HG02610 (cell line): ENCODE results near the gene MTMR3.
"Not testable (repeated sequence)": the region's sequence is repeated elsewhere in the genome, so short reads cannot be mapped to it uniquely, and the experiment has no call there.

Experiments
- ATAC-seq: cut with Tn5 transposase; IDR thresholded peaks from one replicate; pipeline ENCODE4 v1.9.1; 2021; ENCODE audit warnings: mild to moderate bottlenecking, moderate library complexity; ENCODE audit not compliant: unreplicated experiment

The MTMR3 gene

DNA sequence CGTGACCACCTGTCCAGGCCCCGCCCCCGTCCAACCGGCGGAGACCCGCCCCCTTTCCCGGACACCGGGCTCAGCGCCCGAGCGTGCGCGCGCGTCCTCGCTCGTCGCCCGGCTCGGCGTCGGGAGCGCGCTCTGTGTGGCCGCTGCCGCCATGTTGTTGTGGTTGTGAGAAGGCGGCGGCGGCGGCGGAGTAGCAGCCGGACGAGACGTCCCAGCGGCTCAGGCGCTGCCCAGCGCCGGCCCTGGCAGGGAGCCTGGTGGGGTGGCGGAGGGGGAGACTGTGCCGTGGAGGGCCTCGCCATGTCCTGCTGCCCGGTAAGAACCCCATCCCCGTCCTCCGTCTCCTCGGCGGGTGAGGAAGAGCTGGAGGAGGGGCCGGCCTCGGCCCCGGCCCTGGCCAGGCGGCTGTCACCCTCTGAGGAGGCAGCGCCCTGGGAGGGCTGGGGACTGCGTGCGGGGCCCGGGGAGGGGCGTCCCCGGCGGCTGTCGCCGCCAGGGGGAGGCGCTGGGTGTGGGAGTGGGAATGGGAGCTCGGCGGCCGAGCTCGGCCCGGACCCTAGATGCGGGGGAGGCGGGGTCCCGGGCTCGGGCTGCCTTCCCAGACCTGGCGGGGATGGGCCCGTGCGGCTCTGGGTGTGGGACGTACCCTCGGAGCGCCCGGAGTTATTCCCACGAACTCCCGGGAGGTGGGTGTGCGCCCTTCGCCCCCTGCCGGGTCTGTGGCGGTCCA is at the start of gene MTMR3:
Gene MTMR3, plus strand, starts transcription at position 130 of the 730 bp plus-strand sequence. CDS start 87,886 bp downstream, outside the sequence.
- ATAC-seq = peak; percentile 68

DNA sequence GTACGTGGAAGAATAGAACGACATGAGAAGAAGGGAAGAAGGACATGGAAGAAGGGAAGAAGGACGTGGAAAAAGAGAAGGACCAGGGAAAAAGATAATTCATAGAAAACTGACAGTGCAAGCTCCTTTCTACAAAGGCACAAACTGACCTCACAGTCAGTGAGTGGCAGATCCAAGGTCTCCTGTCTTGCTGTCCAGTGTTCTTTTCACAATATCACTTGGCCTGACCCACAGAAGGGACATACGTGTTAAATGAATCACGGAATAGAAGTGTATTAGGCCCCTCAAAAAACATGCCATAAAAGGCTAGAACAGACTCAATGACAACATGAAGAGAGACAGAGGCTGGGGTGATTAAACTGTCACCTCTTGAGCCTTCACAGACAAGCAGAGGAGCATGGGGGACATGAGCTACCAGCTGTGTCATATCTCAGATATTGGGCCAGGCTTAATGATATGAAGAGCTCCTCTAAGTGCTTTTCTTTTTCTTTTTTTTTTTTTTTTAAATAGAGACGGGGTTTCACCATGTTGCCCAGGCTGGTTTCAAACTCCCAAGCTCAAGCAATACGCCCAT is 49.5 kb upstream of the MTMR3 start:
- ATAC-seq = no peak

DNA sequence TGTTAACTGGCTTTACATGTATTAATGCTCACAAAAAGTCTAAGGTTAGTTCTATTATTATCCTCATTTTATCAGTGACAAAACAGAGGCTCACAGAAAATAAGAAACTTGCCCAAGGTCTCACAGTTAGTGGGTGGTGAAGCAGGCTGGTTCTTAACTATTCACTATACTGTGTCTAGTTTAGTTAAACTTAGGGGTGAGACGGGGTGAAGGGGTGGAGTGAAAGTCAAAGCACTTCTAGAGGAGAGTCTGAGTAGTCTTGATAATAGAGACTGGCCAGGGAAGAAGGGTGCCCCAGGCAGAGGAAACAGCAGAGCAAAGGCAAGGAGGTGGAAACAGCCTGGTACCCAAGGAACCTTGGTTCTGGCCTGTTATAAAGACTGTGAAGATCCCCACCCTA is 48.9 kb upstream of the MTMR3 start:
- ATAC-seq = no peak

DNA sequence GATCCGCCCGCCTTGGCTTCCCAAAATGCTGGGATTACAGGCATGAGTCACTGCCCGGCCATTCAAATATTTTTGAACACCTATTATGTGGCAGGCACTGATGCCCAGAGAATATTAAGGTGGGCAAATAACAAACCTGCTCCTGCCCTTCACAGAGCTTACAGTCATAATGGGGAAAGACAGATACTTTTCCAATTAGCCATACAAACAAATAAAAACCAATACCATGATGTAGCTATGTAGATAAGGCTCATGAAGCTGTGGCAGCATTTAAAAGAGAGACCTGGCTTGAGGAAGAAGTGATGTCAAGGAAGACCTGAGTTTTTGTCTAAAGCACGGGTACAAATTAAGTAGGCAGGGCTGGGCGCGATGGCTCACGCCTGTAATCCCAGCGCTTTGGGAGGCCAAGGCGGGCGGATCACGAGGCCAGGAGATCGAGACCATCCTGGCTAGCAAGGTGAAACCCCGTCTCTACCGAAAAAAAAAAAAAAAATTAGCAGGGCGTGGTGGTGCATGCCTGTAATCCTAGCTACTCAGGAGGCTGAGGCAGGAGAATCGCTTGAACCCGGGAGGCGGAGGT is 46.1 kb upstream of the MTMR3 start:
- not testable (repeated sequence) for ATAC-seq

DNA sequence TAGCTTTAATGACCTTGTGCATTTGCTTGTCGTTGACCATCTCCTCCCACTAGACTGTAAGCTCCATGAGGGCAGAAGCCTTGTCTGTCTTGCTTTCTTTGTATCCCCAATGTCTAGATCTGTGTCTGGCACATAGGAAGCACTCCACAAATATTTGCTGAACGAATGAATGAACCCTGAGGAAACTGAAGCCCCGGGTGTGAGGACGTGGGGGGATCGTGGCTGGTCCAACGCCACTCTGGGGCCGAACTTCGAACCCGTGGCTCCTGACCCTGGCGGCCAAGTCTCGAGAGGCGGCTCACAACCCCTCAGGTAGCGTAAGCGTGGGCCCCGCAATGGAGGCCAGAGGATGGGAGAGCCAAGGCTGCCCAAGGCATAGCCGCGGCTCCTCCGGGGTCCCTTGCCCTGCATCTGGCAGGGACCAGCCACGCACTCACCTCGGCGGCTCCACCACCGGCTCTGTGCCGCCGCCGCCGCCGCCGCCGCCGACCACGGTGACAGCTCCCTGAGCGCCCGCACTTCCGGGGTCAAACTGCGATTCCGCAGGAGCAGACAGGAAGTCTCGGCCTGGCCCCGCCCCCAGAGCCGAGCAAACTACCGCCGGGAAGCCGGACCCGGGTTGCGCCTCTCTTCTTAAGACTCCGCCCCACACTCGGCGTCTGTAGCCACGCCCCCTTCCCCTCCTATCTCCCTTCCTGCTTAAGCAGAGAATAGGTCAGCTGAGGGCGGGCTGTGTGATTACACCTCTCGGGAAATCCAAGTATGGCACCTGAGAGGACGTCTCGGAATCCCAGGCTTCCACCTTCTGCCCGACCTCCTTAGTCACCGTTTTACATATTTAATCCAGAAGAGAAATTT is 45.0 kb upstream of the MTMR3 start, which contains the start of gene ASCC2:
Gene ASCC2, minus strand, starts transcription at position 534 of the 858 bp plus-strand sequence. CDS start 5,949 bp downstream, outside the sequence.
- ATAC-seq = peak; percentile 94

DNA sequence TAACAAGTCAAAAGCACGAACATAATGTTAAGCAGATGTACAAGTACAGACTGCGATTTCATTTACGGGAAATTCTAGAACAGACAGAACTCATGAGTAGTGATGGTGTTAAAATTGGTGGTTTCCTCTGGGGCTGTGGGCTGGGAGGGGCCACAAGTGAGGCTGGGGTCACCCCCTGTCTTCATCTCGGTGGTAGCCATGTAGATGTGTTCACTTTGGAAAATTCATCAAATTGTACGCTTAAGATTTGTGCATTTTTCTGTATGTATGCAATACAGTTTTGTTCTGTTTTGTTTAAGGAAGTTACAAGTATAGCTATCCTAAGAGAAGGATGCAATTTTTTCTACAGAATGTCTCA is 44.4 kb upstream of the MTMR3 start:
- ATAC-seq = peak; percentile 8

DNA sequence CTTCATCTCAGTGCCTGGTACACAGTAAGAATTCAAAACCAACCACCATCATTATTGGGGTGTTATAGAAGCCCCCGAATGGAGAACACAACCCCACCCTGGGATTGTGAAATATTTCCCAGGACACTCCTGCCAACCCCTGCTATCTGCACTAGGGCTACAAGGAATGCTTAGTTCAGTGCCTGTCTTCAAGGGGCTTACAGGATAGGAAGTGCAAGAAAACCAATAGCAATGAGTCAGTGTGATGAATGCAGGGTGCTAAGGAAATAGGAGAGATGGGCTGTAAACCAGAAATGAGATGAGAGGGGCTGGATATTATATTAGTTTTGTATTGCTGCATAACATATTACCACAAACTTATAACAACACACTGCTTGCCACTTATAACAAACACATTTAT is 43.9 kb upstream of the MTMR3 start:
- ATAC-seq = no peak

DNA sequence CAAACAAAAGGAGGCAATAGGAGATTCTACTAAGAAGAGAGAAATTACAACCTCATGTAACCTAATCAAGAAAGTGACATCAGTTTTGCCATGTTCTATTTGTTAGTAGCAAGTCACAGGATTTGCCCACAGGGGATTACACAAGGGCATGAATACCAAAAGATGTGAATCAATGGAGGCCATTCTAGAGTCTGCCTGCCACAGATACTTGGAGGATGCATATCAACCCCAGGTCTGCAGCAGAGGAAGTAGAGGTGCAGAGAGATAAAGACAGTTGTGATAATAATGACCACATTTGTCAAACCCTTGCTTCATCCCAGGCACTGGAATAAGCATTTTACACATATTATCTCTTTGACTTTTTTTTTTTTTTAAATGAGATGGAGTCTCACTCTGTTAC is 42.5 kb upstream of the MTMR3 start:
- no peak for ATAC-seq

DNA sequence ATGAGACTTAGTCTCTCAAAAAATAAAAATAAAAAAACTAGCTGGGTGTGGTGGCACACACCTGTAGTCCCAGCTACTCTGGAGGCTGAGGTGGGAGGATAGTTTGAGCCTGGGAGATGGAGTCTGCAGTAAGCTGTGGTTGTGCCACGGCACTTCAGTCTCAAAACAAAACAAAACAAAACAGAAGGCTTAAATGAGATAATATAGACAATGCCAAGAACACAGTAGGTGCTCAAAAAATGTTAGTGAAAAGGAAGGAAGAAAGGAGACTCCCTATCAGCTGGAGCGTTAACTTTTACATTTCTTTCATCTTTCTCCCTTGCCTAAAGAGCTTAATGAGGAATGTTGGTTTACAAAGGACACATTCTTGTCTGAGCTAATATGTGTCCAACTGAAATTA is 40.8 kb upstream of the MTMR3 start:
- ATAC-seq = no peak

DNA sequence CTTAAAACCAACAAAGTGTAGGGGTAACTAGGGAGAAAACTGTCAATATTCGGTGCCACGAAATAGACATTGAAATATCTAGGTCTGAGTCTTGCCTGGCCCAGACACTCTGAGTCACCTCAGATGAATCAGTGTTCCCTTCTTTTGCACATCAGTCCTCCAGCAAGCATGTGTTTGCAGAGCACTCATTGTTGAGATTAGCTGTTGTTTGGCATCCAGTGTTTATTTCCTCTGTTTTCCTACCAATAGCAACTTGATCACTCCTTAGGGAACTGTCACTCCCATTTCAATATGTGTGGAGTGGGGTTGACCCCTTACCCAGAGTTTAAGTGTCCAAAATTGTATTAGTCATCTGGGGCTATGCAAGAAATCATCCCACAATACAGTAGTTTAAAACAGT is 40.2 kb upstream of the MTMR3 start:
- ATAC-seq = no peak

DNA sequence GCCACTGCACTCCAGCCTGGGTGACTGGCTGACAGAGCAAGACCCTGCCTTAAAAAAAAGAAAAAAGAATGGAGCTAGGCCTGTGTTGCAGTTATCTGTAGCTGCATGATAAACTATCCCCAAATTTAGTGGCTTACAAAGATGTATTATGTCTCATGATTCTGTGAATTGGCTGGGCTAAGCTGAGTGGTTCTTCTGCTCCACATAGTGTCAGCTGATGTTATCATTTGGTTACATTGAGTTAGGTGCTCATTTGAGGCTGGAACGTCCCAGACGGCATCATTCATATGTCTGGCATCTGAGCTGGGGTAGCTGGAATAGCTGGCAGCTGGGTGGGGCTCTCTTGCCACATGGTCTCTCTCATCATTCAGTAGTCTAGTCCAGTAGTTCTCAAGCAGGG is 36.7 kb upstream of the MTMR3 start:
- no peak for ATAC-seq

DNA sequence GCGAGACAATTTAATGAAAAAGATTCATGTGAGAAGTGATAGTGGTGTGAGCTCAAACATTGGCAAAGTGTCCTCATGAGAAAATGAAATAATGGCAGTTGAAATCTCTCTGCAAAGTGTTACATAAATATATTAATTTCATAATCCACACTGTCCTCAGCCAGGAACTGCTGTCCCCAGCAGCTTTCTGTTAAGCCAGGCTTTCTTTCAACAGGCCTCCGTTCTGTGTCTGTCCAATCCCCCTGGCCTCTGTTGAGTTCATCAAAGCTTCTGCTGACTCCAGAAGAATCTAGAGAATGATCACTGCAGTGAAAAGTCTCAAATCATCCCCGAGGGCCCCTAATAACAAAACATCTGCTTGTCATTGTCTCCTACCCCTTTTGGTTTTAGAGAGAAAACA is 34.9 kb upstream of the MTMR3 start:
- ATAC-seq = no peak

DNA sequence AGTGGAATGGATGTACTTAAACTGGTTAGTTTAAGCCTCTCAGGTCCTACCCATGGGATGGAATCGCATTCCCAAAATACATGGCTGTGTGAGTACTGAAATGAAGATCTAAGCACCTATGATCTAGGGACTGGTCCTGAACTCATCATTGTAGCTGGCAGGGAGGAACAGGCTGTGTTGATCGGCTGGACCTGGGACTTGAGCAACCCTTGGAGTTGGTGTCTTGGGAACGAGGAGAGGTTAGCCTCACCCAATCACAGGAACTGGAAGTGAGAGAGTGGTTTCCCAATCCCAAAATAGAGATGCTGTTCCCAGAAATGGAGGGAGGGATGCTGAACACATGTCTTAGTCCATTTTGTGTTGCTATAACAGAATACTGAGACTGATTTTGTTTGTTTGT is 28.5 kb upstream of the MTMR3 start:
- no peak for ATAC-seq

DNA sequence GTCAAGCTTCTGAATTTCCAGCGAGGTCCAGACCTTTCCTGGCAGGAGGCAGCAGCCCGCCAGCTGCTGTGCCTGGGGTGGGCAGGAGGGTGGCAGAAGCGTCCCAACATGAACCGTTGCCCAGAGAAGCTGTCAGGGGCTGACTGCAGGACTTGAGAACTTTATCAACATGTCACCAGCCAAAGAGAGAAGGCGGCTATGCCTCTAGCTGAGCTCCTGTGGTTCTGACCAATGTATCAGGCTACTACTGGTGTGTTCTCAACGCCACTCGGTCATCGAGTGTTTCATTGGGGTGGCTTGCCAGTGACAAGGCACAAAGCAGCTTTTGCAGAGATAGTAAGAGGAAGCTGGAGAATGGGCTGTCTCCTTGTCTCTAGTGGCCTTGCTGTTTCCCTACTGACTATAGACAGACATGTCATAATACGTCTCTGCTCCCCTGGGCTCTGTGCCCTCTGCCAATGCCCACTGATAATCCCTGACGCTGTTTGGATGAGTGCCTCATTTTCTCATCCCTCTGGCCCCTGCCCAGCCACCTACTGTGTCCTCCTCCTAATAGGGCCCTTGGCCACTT is 27.3 kb upstream of the MTMR3 start:
- no peak for ATAC-seq

DNA sequence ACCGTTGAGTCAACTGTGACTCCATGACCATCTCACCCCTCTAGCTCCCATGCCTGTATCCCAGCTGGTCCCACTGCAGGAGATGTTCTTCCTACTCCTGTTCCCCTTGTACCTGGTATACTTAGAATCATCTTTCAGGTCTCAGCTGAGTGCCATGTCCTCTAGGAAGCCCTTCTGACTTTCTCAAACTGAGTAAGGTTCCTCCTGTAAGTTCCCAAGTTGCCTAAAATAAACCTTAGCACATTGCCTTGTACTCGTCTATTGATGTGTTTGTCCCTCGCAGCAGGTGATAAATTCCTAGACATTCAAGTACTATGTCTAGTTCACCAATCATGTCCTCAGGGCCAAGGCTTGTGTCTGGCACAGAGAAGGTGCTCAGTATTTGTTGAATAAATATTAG is 26.5 kb upstream of the MTMR3 start:
- ATAC-seq = no peak

DNA sequence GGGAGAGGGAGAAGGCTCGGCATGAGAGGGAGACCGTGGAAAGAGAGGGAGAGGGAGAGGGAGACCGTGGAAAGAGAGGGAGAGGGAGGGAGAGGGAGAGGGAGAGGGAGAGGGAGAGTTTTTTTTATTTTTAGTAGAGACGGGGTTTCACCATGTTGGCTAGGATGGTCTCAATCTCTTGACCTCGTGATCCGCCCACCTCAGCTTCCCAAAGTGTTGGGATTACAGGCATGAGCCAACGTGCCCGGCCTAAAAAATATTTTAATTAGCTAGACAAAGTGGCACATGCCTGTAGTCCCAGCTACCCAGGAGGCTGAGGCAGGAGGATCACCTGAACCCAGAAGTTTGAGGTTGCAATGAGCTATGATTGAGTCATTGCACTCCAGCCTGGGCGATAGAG is 23.9 kb upstream of the MTMR3 start:
- ATAC-seq = not testable (repeated sequence)

DNA sequence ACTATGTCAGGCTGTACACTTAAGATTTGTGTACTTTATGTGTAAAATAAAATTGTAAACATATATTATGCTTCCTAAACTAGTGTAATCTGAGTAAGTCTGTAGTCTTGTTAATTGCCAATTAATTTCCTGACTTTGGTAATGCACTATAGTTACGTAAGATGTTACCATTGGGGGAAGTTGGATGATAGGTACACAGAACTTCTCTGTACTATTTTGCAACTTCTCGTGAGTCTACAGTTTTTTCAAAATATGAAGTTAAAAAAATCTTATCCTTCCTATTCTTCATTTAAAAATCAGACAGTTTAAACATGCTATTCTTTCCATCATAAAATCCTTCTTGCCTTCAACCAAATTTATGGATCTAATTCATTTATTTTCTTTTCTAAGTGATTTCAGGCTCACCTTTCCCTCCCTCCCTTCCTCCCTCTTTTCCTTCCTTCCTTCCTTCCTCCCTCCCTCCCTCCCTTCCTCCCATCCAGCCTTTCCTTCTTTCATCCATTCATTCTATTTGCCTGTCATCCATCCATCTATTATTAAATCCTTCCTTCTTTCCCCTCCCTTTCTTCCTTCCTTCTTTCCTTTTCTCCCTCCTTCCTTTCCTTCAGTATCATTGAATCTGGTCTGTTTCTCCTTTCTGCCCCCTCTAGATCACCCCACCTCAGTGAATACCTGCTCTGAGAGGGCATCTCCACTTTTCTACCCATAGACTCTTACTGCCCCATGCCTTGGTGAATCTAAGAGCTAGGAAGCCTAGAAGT is 22.8 kb upstream of the MTMR3 start:
- no peak for ATAC-seq

DNA sequence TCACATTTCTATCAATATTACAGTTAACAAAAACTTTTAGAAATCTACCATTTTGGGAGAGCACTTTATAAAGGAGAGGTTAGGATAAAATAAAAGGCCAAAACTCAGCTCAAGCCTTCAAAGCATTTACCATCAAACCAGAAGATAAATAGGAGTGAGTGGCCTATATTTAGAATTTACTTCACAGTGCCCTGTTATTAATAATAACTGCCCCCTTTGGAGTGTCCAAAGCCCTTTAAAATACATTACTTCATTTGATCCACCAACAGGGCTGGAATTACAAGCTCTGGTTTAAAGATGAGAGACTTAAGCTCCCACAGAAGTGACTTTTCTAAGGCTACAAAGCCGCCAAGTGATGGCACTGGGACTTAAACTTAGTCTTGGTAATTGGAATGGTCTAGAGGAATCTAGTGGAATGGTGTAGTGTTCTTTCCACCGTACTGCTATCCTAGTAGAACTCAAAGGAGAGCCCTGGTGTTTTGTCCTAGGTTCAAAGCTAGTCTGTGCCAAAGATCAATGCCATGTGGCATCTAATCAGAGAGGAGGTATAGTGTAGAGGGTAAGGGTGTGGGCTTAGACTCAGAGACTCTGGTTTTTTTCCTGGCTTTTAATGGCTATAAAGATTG is 21.2 kb upstream of the MTMR3 start:
- no peak for ATAC-seq

DNA sequence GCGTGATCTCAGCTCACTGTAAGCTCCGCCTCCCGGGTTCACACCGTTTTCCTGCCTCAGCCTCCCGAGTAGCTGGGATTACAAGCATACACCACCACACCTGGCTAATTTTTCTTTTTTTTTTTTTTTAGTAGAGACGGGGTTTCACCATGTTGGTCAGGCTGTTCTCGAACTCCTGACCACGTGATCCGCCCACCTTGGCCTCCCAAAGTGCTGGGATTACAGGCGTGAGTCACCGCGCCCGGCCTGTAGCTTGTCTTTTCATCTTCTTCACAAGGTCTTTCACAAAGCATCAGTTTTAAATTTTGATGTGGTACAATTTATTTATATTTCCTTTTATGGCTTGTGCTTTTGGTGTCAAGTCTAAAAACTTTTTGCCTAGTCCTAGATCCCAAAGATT is 17.4 kb upstream of the MTMR3 start:
- ATAC-seq = not testable (repeated sequence)

DNA sequence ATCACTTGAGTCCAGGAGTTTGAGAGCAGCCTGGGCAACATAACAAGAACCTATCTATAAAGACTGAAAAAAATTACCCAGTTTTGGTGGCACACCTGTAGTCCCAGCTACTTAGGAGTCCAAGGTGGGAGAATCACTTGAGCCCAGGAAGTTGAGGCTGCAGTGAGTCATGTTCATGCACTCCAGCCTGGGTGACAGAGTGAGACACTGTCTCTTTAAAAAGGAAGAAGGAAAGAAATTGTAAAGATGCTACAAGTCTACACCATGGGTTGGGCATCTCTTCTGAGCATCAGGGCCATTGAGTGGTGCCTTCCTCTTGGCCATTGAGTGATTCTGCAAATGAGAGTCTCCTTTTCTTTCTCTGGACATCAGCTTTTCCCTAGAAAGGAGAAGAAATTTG is 15.7 kb upstream of the MTMR3 start:
- no peak for ATAC-seq
